B cell (primary cell): ENCODE data around the gene ZNF611. TPM values are rescaled to one million over a fixed set of nuclear protein-coding genes. Genes with fewer than 3 reads are reported as not detected.

Experiments
- ATAC-seq: fragments of 200-7000 bp; cut with Tn5 transposase; one replicate; pipeline ENCODE4 v1.10.0; 2021; ENCODE audit warnings: low read depth, mild to moderate bottlenecking, moderate number of reproducible peaks, moderate library complexity
- CTCF ChIA-PET: fragments of 350-600 bp; sonication (Branson Sonifier 250); formaldehyde crosslinking; loops from one replicate; lab custom pipeline; 2021; ENCODE audit warnings: antibody characterized with exemption, inconsistent platforms; lab: Charles Lee
- POLR2A ChIA-PET: fragments of 350-600 bp; sonication (Branson Sonifier 250); formaldehyde crosslinking; loops from one replicate; lab custom pipeline; 2021; ENCODE audit warnings: antibody characterized with exemption; lab: Charles Lee
- DNase-seq: peaks from one replicate; pipeline ENCODE4 v3.0.0; 2013
- H2AFZ ChIP-seq: 2 replicates; pipeline ENCODE4 v1.6.1; 2012; ENCODE audit warnings: mild to moderate bottlenecking, low read depth, low read length; ENCODE audit not compliant: insufficient read depth, poor library complexity, severe bottlenecking
- H3K27ac ChIP-seq, 2 donors: 1 replicate in 1 of 2; 2 replicates in 1 of 2; pipeline ENCODE4 v1.5.1; 2012 to 2013; ENCODE audit warnings: low read length in 2 of 2, mild to moderate bottlenecking in 2 of 2, moderate library complexity in 1 of 2
- H3K27me3 ChIP-seq, 4 experiments: fragments of 200-600 bp in 1 of 4; sonication (generic) in 1 of 4; replicated peaks in 1 of 4; 1 replicate in 2 of 4; 2 replicates in 2 of 4; pipeline versions ENCODE4 v1.6.1 to v1.7.0; 2013 to 2016; ENCODE audit warnings: low read length in 3 of 4, mild to moderate bottlenecking in 2 of 4, mixed read lengths in 1 of 4, moderate library complexity in 1 of 4; ENCODE audit not compliant: insufficient read depth in 4 of 4, control insufficient read depth in 3 of 4; ENCODE audit errors: control extremely low read depth in 1 of 4
- H3K36me3 ChIP-seq, 2 experiments: replicated peaks in 1 of 2; 1 replicate in 1 of 2; 2 replicates in 1 of 2; pipeline versions ENCODE4 v1.6.1 to v1.7.1; 2013; ENCODE audit warnings: low read length in 1 of 2; ENCODE audit not compliant: insufficient read depth in 2 of 2, control insufficient read depth in 1 of 2; ENCODE audit errors: control extremely low read depth in 1 of 2, extremely low read depth in 1 of 2
- H3K4me1 ChIP-seq, 2 donors: fragments of 200-600 bp in 1 of 2; sonication (generic) in 1 of 2; 1 replicate in 1 of 2; 2 replicates in 1 of 2; pipeline versions ENCODE4 v1.5.1 to v1.6.1; 2013 to 2017; ENCODE audit warnings: low read length in 2 of 2; ENCODE audit not compliant: control insufficient read depth in 2 of 2, insufficient read depth in 2 of 2
- H3K4me2 ChIP-seq: replicated peaks from 2 replicates; pipeline ENCODE3; 2012; ENCODE audit warnings: mild to moderate bottlenecking, low read depth, low read length; ENCODE audit not compliant: poor library complexity, severe bottlenecking
- H3K4me3 ChIP-seq, 5 experiments: fragments of 200-600 bp in 1 of 5; sonication (generic) in 1 of 5; 1 replicate in 3 of 5; 2 replicates in 2 of 5; pipeline versions ENCODE4 v1.5.1 to v1.7.0; 2011 to 2016; ENCODE audit warnings: low read length in 4 of 5, mild to moderate bottlenecking in 4 of 5, low read depth in 2 of 5, control low read depth in 1 of 5, moderate library complexity in 1 of 5; ENCODE audit not compliant: insufficient read depth in 1 of 5; ENCODE audit errors: control extremely low read depth in 1 of 5, extremely low read depth in 1 of 5
- H3K79me2 ChIP-seq: fragments of 200-600 bp; sonication (generic); one replicate; pipeline ENCODE4 v1.6.0; 2016; ENCODE audit warnings: low read length; ENCODE audit not compliant: control insufficient read depth, insufficient read depth
- H3K9ac ChIP-seq: fragments of 200-600 bp; sonication (generic); 2 replicates; pipeline ENCODE4 v1.6.1; 2017; ENCODE audit warnings: mild to moderate bottlenecking, low read length, moderate library complexity
- H3K9me3 ChIP-seq, 3 donors: one replicate each; pipeline versions ENCODE4 v1.6.1 to v1.7.1; 2013; ENCODE audit warnings: low read length in 2 of 3; ENCODE audit not compliant: control insufficient read depth in 2 of 3, insufficient read depth in 1 of 3; ENCODE audit errors: control extremely low read depth in 1 of 3
- H4K20me1 ChIP-seq: 2 replicates; pipeline ENCODE4 v1.6.0; 2012; ENCODE audit warnings: mild to moderate bottlenecking, low read length; ENCODE audit not compliant: insufficient read depth, control insufficient read depth, poor library complexity, severe bottlenecking
- H3K27ac Mint-ChIP-seq: one replicate; pipeline ENCODE4 v1.8.0; 2021; ENCODE audit warnings: mixed read lengths
- H3K27me3 Mint-ChIP-seq: one replicate; pipeline ENCODE4 v1.8.0; 2021; ENCODE audit warnings: mixed read lengths
- H3K4me1 Mint-ChIP-seq: one replicate; pipeline ENCODE4 v1.8.0; 2021; ENCODE audit warnings: mixed read lengths
- H3K4me3 Mint-ChIP-seq: one replicate; pipeline ENCODE4 v1.8.0; 2021; ENCODE audit warnings: mixed read lengths
- H3K9me3 Mint-ChIP-seq: one replicate; pipeline ENCODE4 v1.8.0; 2022; ENCODE audit warnings: mixed read lengths; ENCODE audit not compliant: insufficient read depth
- CTCF ChIP-seq: fragments of 200-600 bp; IDR thresholded peaks from one replicate; pipeline ENCODE4 v1.8.0; 2022; ENCODE audit warnings: antibody characterized with exemption, mild to moderate bottlenecking
- EZH2 ChIP-seq: IDR thresholded peaks from 2 replicates; pipeline ENCODE4 v1.6.1; 2012; ENCODE audit warnings: borderline replicate concordance, low read depth, mild to moderate bottlenecking, moderate library complexity, low read length; ENCODE audit not compliant: insufficient read depth, poor library complexity, severe bottlenecking
- WGBS: methylation state at CpG from one replicate; pipeline ENCODE4 v1.1.5; 2013; ENCODE audit warnings: missing lambda C conversion rate; ENCODE audit not compliant: insufficient coverage; 5-methylcytosine and 5-hydroxymethylcytosine counted together
- intact Hi-C: fragments of 100-400 bp; cut with micrococcal nuclease; formaldehyde crosslinking; loops from one replicate; pipeline ENCODE4 v1.10.0; 2022
- polyA plus RNA-seq: library from polyadenylated mRNA; depleted of rRNA; stranded (reverse); fragments of >200 nt; gene quantifications from 2 replicates; pipeline ENCODE4 v1.2.3, GENCODE V29; 2012
- total RNA-seq, 2 donors: library from RNA; stranded (reverse); fragments of 120-200 nt in 1 of 2; gene quantifications; 1 replicate in 1 of 2; 2 replicates in 1 of 2; pipeline versions ENCODE4 v1.2.3 to v1.2.4, GENCODE V29; 2013 to 2022

Gene ZNF611
- total and polyA plus RNA-seq, 2 donors (not counting 1 experiment from before 2014, with no cell fraction given) = 10.2 to 51.5 TPM

- Histone ChIP-seq H3K79me2 (no peaks in the 10 kb centered on the region), H3K36me3 (peaks cover 0 to 29% of the 10 kb centered on the region in 2 experiments), H3K9me3 (no peaks in the 10 kb centered on the region), H3K9ac (no peak overlapping the region), H3K27me3 (no peaks in the 10 kb centered on the region), H3K4me2 (no peak overlapping the region), H4K20me1 (no peaks in the 10 kb centered on the region), H3K4me3 (no peak overlapping the region), H3K4me1 (no peaks in the 10 kb centered on the region), H2AFZ (no peak overlapping the region), H3K27ac (no peak overlapping the region)
- no peak overlapping the region for H3K27ac Mint-ChIP-seq
- no peak for DNase-seq
- no peaks in the 10 kb centered on the region for H3K4me1 Mint-ChIP-seq
- no peak overlapping the region for H3K4me3 Mint-ChIP-seq
- H3K9me3 Mint-ChIP-seq = no peaks in the 10 kb centered on the region
- intact Hi-C loops = no loop called here
- H3K27me3 Mint-ChIP-seq = no peaks in the 10 kb centered on the region
- ATAC-seq = no peak
- TF ChIP-seq EZH2 = no peak
- TF ChIP-seq CTCF = no peak
- ChIA-PET CTCF (no interaction called here), POLR2A (no interaction called here)
- 87% methylated on average over 14 of the region's 14 CpGs for WGBS
Measured at GRCh38 chr19:52659013-52659412, 75.8 kb downstream of the ZNF611 start.

- no peak for ATAC-seq
- Mint-ChIP-seq H3K4me1 (no peaks in the 10 kb centered on the region), H3K4me3 (no peak overlapping the region), H3K27ac (no peak overlapping the region), H3K9me3 (peaks cover 2% of the 10 kb centered on the region), H3K27me3 (no peaks in the 10 kb centered on the region)
- no peak for DNase-seq
- H4K20me1 ChIP-seq = no peaks in the 10 kb centered on the region
- H3K4me3 ChIP-seq = no peak overlapping the region
- no peak overlapping the region for H3K9ac ChIP-seq
- H3K27me3 ChIP-seq = no peaks in the 10 kb centered on the region
- ChIA-PET CTCF (no interaction called here), POLR2A (no interaction called here)
- intact Hi-C loops = no loop called here
- TF ChIP-seq EZH2 (no peak), CTCF (no peak)
- no peak overlapping the region for H2AFZ ChIP-seq
- H3K79me2 ChIP-seq = no peaks in the 10 kb centered on the region
- no peak overlapping the region for H3K27ac ChIP-seq
- no peaks in the 10 kb centered on the region for H3K4me1 ChIP-seq
- H3K4me2 ChIP-seq = no peak overlapping the region
- no peaks in the 10 kb centered on the region for H3K9me3 ChIP-seq
- H3K36me3 ChIP-seq = peaks cover 0 to 33% of the 10 kb centered on the region in 2 experiments
- WGBS = 73% methylated on average over 3 of the region's 5 CpGs
Measured at GRCh38 chr19:52658595-52658994, 76.2 kb downstream of the ZNF611 start.
